Muscle layer of colon (tissue), 2 donors: ENCODE data around the gene MFNG.
A peak's percentile ranks its signal among the peaks of the same experiment; 100 is the strongest.

Experiments
- H3K27ac ChIP-seq: one replicate; pipeline ENCODE4 v1.7.0; 2013; ENCODE audit warnings: low read depth, mild to moderate bottlenecking, low read length, moderate library complexity
- H3K27me3 ChIP-seq, 2 donors: one replicate each; pipeline ENCODE4 v1.7.0; 2013; ENCODE audit warnings: low read length in 2 of 2, mild to moderate bottlenecking in 2 of 2; ENCODE audit not compliant: insufficient read depth in 2 of 2, control insufficient read depth in 1 of 2
- H3K36me3 ChIP-seq: one replicate; pipeline ENCODE4 v1.7.0; 2013; ENCODE audit warnings: mild to moderate bottlenecking, low read length; ENCODE audit not compliant: insufficient read depth
- H3K4me1 ChIP-seq: one replicate; pipeline ENCODE4 v1.7.0; 2013; ENCODE audit warnings: mild to moderate bottlenecking, low read length; ENCODE audit not compliant: insufficient read depth
- H3K4me3 ChIP-seq, 2 donors: one replicate each; pipeline ENCODE4 v1.7.0; 2013; ENCODE audit warnings: low read length in 2 of 2, low read depth in 1 of 2, mild to moderate bottlenecking in 1 of 2, moderate library complexity in 1 of 2
- H3K9ac ChIP-seq: one replicate; pipeline ENCODE4 v1.7.0; 2013; ENCODE audit warnings: low read length
- H3K9me3 ChIP-seq: one replicate; pipeline ENCODE4 v1.7.0; 2013; ENCODE audit warnings: mild to moderate bottlenecking, low read length
- donor health status: abdominal sarcoma.
- donor health status: Adenocarcinoma of cecum.

Gene MFNG

DNA sequence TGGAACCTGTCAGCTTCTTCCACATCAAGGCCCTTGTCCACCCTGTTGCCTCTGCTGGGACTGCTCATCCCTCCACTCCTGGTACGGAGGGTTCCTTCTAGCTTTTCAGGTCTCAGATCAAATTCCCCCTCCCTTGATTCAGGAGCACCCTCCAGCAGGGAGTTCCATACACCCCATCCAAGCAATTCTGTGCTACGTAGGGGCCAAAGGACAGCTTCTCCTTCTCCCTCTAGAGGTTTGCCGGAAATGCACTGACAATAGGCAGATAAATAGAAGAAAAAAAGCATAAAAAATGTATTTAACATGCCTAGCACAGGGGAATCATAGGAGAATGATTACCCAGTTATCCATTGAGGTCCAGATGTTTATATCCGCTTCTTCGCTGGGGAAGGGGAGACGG, 36.3 kb upstream of the MFNG start:
- H3K27me3 ChIP-seq = peaks cover 0 to 35% of the 10 kb centered on the region in 2 donors
- no peak overlapping the region for H3K4me3 ChIP-seq
- H3K36me3 ChIP-seq = no peaks in the 10 kb centered on the region
- H3K4me1 ChIP-seq = no peaks in the 10 kb centered on the region
- H3K9ac ChIP-seq = no peak overlapping the region
- no peak overlapping the region for H3K27ac ChIP-seq
- H3K9me3 ChIP-seq = no peaks in the 10 kb centered on the region

DNA sequence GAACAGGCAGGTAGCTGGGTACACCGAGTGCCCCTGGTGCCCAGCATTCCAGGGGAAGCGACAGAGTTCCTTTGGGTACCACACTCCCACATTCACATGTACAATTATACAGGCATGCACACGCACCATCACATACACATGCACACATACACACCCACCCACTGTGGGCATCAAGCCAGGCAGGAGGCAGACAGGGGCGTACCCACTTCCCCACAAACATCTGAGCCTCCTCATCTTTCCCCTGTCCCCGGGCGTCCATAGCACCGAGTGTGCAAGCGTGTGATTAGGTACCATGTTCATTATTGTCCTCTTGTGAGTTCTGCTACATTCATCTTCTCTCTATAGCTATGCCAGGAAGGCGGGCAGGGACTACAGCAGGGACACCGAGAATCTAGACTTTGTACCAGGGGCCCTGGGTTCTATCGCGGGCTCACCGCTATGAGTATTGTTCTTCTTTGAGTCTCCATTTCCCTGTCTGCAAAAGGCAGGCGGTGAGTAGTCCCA, 35.1 kb upstream of the MFNG start:
- Histone ChIP-seq H3K9ac (no peak overlapping the region), H3K27ac (no peak overlapping the region), H3K27me3 (peaks cover 0 to 35% of the 10 kb centered on the region in 2 donors)

DNA sequence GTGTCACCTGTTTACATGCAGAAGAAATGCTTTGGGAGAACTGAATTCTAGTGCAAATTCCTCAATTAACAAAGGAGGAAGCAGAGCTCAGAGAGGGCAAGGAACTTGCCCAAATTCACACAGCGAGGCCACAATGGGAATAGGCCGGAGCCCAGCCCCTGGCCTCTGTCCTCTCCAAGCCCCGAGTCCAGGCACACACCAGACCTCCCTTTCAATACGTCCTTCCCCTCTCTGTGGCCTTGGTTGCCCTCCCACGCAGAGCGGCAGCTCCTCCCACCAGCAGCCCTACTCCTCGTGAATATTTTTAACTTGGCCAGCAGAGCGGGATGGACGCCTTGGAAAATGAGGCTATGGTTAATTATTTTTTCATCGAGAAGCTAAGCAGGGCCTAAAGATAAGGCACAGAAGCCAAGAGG, 34.6 kb upstream of the MFNG start:
- Histone ChIP-seq H3K9me3 (no peaks in the 10 kb centered on the region), H3K36me3 (no peaks in the 10 kb centered on the region), H3K27me3 (peaks cover 0 to 35% of the 10 kb centered on the region in 2 donors), H3K9ac (no peak overlapping the region), H3K27ac (no peak overlapping the region), H3K4me1 (no peaks in the 10 kb centered on the region), H3K4me3 (no peak overlapping the region)

More for the DNA sequence above, 35.1 kb upstream of the MFNG start:
- no peaks in the 10 kb centered on the region for H3K9me3 ChIP-seq
- no peaks in the 10 kb centered on the region for H3K36me3 ChIP-seq
- no peaks in the 10 kb centered on the region for H3K4me1 ChIP-seq
- no peak overlapping the region for H3K4me3 ChIP-seq

DNA sequence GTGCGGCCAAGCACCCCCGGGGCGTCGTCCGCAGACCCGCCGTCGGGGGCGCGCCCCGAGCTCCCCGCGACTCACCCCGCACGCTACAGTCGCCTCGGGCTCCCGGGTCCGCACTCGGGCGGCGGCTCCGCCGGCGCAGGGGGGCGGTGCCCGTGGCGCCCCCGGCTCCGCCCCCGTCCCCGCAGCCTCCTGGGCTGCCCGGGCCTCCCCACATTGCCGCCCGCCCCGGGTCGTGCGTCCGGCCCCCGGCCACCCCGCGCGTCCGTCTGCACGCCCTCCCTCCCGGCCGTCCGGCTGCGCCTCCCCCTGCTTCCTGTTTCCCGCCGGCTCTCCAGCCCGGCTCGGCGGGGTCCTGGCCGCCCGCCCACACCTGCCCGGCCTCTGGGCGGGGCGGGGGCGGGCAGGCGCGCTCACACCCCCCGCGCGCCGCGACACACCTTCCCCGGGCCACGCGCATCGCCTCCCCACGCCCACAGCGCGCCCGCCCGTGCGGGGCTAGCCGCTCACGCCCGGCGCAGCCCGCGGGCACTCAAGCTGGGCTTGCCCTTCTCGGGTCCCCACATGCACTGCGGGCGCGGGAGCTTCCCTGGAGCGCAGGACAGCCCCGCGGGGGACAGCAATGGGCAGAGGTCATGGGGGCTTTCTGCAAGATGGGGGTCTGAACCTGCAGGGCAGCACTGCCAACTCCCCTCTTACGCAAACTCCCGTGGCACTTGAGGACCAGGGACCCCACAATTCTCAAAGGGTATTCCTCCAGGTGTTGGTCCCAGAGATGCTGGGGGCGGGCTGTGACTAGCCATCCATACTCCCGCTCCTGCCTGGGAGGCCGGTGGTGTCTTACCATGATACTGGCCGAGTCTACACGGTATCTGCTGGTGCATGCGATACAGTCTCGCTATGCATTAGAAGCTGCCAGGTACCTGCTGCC, 33.3 kb upstream of the MFNG start, which contains the start of gene CARD10:
CARD10 (minus strand) TSS at position 148 of the 928 bp plus-strand sequence. CDS start 215 bp downstream, outside the sequence.
- Histone ChIP-seq H3K27me3 (peaks cover 0 to 35% of the 10 kb centered on the region in 2 donors), H3K4me3 (peak within 1 kb of the TSS in 1 of 2 donors; percentile 32), H3K27ac (no peak within 1 kb of the TSS), H3K9ac (no peak within 1 kb of the TSS), H3K4me1 (no peaks in the 10 kb centered on the region), H3K9me3 (no peaks in the 10 kb centered on the region), H3K36me3 (no peaks in the 10 kb centered on the region)

DNA sequence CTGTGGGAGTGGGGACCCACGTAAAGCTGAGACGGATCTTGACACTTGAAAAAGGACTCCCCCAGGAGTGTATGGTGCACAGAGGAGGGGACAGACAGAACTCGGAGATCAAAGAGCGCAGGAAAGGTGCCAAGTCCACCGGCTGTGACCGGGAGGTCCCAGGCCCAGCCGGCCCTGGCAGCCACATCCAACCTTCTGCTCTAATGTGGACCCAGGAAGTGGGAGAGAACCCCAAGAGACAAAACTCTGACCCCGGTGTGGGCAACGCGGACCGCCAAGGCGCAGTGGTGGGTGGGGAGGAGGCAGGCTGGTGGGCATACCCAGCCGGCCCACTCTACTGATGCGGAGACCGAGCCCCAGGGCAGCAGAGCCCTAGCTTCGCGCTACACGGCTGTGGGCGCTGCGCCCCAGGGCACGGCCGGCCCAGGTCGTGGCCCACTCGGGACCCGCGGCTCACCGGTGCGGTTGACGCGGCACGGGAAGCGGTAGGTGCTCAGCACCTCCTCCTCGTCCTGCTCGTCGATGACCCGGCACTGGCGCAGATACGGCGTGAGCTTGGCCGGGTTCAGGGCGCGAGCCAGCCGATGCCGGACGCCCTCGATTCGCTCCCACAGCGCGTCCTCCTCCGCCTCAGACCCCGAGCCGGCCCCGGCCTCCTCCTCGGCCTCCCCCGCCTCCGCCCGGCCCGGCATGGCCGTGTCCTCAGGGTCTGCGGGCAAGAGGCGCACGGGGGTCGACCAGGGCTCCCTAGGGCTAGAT, 32.5 kb upstream of the MFNG start:
- Histone ChIP-seq H3K4me1 (no peaks in the 10 kb centered on the region), H3K27ac (no peak overlapping the region), H3K9me3 (no peaks in the 10 kb centered on the region), H3K27me3 (peaks cover 0 to 35% of the 10 kb centered on the region in 2 donors), H3K9ac (no peak overlapping the region), H3K36me3 (no peaks in the 10 kb centered on the region), H3K4me3 (peak overlapping the region in 1 of 2 donors; percentile 32)

DNA sequence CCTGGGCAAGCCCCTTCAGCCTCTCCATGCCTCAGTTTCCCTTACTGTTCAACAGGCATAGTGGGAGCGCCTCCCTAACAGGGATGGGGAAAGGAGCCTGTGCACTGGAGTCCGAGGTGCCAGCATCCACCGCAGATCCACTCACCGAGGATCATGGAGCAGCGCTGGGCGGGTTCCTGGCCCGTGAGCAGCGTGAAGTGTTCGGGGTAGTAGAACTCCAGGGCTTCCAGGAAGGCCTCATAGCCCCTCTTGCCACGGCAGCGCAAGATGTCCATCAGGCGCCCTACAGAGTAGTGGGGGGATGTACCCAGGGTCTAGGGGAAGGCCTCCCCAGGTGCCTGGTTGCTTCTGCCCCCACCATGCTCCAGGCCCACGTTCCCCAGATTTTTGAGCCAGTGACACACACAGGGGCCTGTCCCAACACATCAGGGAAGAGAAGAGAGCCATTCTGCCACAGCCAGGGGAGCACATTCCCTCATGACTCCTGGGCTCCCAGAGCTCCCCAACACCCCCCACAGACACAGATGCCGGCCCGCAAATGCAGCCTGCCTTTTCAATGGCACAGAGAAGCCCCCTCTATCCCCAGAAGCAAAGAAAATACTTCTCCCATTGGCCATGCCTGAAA, 31.8 kb upstream of the MFNG start:
- Histone ChIP-seq H3K9ac (no peak overlapping the region), H3K9me3 (no peaks in the 10 kb centered on the region), H3K4me1 (no peaks in the 10 kb centered on the region), H3K27ac (no peak overlapping the region), H3K36me3 (no peaks in the 10 kb centered on the region), H3K4me3 (no peak overlapping the region), H3K27me3 (peaks cover 0 to 35% of the 10 kb centered on the region in 2 donors)

DNA sequence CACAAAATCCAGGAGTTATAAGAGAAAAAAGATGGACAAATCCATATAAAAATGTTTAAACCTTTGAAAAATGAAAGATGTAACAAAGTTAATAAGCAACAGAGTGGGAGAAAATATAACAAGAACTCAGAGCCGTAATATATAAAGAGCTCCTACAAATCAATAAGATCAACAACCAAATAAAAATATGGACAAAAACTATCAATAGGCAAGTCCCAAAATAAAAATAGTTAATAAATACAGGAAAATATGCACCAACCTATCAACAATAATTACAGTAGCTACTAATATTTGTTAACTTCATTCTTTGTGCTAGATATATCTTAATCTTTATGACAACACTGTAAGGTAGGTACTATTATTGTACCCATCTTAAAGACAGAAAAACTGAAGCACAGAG, 30.3 kb upstream of the MFNG start:
- H3K4me3 ChIP-seq = no peak overlapping the region
- H3K9me3 ChIP-seq = no peaks in the 10 kb centered on the region
- no peak overlapping the region for H3K27ac ChIP-seq
- peaks cover 8% of the 10 kb centered on the region for H3K4me1 ChIP-seq
- H3K36me3 ChIP-seq = no peaks in the 10 kb centered on the region
- no peak overlapping the region for H3K9ac ChIP-seq
- peaks cover 0 to 35% of the 10 kb centered on the region in 2 donors for H3K27me3 ChIP-seq

DNA sequence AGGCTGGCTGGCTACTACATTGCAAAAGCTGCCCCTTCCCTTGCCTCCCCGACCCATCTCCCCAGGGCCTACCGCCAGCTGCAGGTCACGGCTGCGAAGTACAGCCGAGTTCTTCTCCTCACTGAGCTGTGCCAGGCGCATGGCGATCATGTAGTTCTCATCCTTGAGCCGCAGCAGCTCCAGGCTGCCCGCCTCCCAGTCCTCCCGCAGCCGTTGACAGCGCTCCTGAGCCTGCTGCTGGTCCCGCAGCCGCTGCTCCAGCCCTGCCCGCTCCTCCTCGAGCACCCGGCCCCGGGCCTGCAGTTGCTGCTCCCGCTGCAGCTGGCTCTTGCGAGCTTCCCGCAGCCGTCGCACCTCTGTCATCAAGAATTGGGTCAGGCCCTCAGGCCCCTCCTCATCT, 29.7 kb upstream of the MFNG start:
- H3K27me3 ChIP-seq = peaks cover 0 to 30% of the 10 kb centered on the region in 2 donors
- peaks cover 8% of the 10 kb centered on the region for H3K4me1 ChIP-seq
- no peaks in the 10 kb centered on the region for H3K36me3 ChIP-seq
- H3K27ac ChIP-seq = no peak overlapping the region
- no peak overlapping the region for H3K4me3 ChIP-seq
- no peaks in the 10 kb centered on the region for H3K9me3 ChIP-seq
- H3K9ac ChIP-seq = no peak overlapping the region

DNA sequence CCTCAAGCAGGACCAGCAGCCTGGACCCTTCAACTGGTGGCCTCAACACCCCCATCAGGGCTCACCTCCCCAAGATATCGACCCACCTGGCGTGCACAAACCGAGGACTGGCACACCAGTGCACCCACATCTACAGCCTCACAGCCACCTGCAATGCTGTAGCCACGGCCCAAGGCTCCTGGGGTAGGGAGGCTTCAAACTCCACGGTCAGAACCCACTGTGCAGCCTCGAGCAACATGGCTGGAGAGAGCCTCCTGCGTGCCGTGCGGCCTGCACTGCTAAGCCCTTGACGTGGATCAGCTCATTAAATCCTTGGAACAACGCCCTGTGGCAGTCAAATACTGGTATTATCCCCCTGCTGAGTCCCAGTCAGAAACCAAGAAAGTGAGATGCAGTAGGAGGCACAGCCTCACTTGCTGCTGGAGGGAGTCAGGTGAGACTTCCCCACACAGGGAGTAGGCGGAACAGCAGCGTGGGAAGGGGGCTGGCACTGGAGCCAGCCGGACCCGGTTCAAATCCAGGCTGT, 28.4 kb upstream of the MFNG start:
- Histone ChIP-seq H3K4me1 (peaks cover 8% of the 10 kb centered on the region), H3K27ac (no peak overlapping the region), H3K9me3 (no peaks in the 10 kb centered on the region), H3K27me3 (peaks cover 0 to 17% of the 10 kb centered on the region in 2 donors), H3K36me3 (no peaks in the 10 kb centered on the region), H3K4me3 (no peak overlapping the region), H3K9ac (no peak overlapping the region)

DNA sequence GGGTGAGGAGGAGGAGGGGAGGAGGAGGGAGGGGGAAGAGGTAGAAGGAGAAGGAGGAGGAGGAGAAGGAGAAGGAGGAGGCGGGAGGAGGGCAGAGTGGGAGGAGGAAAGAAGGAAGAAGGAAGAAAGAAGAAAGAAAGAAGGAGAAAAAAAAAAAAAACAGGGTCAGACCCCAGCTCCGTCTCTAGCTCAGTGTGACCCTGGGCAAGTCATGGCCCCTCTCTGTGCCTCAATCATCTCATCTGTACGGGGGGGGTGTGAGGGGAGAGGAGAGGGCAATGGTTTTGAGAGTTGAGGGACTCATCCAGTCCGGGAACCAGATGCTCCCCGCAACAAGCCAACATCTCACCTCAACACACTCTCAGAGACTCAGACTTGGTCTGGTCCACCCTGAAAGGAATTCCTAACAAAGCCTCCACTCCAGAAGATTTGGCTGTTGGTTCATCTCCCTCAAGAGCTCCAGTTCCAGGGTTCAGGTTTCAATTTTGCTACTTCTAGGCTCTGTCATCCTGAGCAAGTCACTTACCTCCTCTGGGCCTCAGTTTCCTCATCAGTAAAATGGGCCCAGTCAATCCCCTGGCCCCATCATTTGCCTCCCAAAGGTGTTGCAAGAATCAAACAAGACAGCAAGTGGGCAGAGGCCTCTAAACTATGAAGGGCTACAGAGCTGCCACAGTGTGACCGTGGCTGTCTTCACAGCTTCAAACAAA, 25.4 kb upstream of the MFNG start:
- Histone ChIP-seq H3K4me3 (no peak overlapping the region), H3K36me3 (no peaks in the 10 kb centered on the region), H3K4me1 (peaks cover 8% of the 10 kb centered on the region), H3K9ac (no peak overlapping the region), H3K27me3 (no peaks in the 10 kb centered on the region), H3K9me3 (no peaks in the 10 kb centered on the region), H3K27ac (no peak overlapping the region)
